ENCODE data around the gene ADGRA1. TPM values are rescaled to one million over a fixed set of nuclear protein-coding genes. Genes with fewer than 3 reads are reported as not detected.
"Not testable (repeated sequence)": the region's sequence is repeated elsewhere in the genome, so short reads cannot be mapped to it uniquely, and the experiment has no call there.

ADGRA1 gene
- total and polyA plus RNA-seq, 7 donors = under 0.01 to 0.28 (median 0.08) TPM; not detected in 3

DNA sequence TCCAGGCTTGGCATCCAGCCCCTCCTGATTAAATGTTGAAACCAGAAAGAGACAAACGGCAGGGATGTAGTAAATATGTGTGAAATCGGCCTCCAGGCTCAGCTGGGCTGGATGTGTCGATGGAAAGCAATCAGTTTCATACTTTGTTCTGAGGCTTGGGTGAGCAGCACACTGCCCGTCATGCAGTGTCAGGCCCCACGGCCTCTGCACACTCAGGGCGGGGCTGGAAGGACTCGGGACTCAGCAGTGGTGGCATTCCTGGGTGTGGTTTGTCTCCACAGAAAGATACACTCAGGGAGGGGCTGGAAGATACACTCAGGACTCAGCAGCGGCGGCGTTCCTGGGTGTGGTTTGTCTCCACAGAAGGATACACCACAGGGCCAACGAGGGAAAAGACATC is 22.0 kb downstream of the ADGRA1 start:
- 26 to 63% methylated on average over 11 of the region's 11 CpGs for WGBS, 2 donors
- Histone ChIP-seq H3K9me3 (peaks cover 5 to 15% (median 11%) of the 10 kb centered on the region in 4 donors), H3K4me3 (no peak overlapping the region), H3K4me1 (no peaks in the 10 kb centered on the region), H3K36me3 (no peaks in the 10 kb centered on the region), H3K27ac (no peak overlapping the region), H3K27me3 (peaks cover 0 to 15% (median 0%) of the 10 kb centered on the region in 3 donors)
- intact Hi-C loops (cut with DNase I) = no loop called here
- DNase-seq = no peak
- TF ChIP-seq POLR2AphosphoS5 (IDR thresholded peaks at IDR 0.05) = no peak

DNA sequence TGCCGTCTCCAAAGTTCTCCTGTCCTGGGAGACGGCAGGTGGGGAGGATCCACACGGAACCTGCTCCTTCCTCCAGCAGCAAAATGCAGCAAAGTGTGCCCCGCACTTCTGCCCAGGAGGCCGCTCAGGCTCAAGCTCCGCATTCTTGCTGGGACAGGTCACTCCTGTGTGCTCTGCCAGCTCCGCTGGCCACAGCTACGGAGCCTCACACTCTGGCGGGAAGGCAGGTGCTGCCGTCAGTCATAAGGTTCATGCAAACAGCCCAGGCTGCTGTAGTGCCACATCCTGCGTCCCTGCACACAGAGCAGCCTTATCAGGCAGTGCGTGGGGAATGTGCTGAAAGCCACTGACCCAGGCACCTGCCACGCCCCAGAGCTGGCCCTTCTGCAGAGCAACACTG is 22.4 kb downstream of the ADGRA1 start:
- Histone ChIP-seq H3K27ac (no peak overlapping the region), H3K36me3 (no peaks in the 10 kb centered on the region), H3K27me3 (peaks cover 0 to 10% (median 0%) of the 10 kb centered on the region in 3 donors), H3K4me1 (no peaks in the 10 kb centered on the region), H3K4me3 (no peak overlapping the region), H3K9me3 (peaks cover 5 to 15% (median 11%) of the 10 kb centered on the region in 4 donors)
- intact Hi-C loops (cut with DNase I) = no loop called here
- DNase-seq = no peak
- WGBS, 2 donors = 30 to 53% methylated on average over 13 of the region's 13 CpGs
- TF ChIP-seq POLR2A (IDR thresholded peaks at IDR 0.05) (no peak), EP300 (IDR thresholded peaks at IDR 0.05) (no peak), POLR2AphosphoS5 (IDR thresholded peaks at IDR 0.05) (no peak)
- TF ChIP-seq, protein P1, sequence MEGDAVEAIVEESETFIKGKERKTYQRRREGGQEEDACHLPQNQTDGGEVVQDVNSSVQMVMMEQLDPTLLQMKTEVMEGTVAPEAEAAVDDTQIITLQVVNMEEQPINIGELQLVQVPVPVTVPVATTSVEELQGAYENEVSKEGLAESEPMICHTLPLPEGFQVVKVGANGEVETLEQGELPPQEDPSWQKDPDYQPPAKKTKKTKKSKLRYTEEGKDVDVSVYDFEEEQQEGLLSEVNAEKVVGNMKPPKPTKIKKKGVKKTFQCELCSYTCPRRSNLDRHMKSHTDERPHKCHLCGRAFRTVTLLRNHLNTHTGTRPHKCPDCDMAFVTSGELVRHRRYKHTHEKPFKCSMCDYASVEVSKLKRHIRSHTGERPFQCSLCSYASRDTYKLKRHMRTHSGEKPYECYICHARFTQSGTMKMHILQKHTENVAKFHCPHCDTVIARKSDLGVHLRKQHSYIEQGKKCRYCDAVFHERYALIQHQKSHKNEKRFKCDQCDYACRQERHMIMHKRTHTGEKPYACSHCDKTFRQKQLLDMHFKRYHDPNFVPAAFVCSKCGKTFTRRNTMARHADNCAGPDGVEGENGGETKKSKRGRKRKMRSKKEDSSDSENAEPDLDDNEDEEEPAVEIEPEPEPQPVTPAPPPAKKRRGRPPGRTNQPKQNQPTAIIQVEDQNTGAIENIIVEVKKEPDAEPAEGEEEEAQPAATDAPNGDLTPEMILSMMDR (IDR thresholded peaks at IDR 0.05) = no peak

DNA sequence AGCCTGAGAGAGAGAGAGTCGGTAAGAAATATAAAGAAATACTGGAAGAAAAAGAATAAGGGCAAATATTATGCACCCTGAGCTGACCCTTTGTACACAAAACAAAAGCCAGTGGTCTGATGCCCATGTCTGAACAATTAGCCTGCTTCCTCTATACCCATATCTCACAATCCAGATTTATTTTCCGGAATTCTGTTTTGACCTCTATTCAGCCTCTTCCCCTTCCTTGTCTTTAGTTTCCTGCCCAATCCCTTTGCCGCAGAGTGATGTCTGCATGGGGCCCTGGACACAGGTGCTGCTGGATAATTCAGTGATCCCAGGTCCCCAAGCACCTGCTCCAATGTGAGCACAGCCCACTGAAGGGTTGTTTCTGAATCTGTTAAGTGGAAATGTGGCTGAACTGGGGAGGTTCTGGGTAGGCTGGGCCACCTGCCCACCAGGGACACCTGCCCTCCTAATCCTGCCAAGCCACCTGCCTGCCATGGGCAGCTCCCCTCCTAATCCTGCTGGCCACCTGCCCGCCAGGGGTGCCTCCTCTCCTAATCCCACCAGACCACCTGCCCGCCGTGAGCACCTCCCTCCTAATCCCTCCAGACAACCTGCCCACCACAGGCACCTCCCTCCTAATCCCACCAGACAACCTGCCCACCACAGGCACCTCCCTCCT is 23.0 kb downstream of the ADGRA1 start:
- intact Hi-C loops (cut with DNase I) = no loop called here
- no peak for TF ChIP-seq EP300 (IDR thresholded peaks at IDR 0.05)
- TF ChIP-seq, protein P1 (IDR thresholded peaks at IDR 0.05) = no peak
- no peak for TF ChIP-seq POLR2AphosphoS5 (IDR thresholded peaks at IDR 0.05)
- TF ChIP-seq POLR2A (IDR thresholded peaks at IDR 0.05) = no peak
- no peak for DNase-seq
- 45 to 51% methylated on average over 6 of the region's 6 CpGs for WGBS, 2 donors
- H3K9me3 ChIP-seq = peaks cover 5 to 15% (median 11%) of the 10 kb centered on the region in 4 donors
- peaks cover 0 to 6% (median 0%) of the 10 kb centered on the region in 3 donors for H3K27me3 ChIP-seq
- H3K4me3 ChIP-seq = no peak overlapping the region
- no peak overlapping the region for H3K27ac ChIP-seq
- no peaks in the 10 kb centered on the region for H3K36me3 ChIP-seq
- no peaks in the 10 kb centered on the region for H3K4me1 ChIP-seq

DNA sequence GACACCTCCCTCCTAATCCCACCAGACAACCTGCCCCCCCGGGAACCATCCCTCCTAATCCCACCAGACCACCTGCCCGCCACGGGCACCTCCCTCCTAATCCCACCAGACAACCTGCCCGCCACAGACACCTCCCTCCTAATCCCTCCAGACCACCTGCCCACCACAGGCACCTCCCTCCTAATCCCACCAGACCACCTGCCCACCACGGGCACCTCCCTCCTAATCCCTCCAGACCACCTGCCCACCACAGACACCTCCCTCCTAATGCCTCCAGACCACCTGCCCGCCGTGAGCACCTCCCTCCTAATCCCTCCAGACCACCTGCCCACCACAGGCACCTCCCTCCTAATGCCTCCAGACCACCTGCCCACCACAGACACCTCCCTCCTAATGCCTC is 23.9 kb downstream of the ADGRA1 start:
- intact Hi-C loops (cut with DNase I); DNase-seq; H3K4me3 ChIP-seq; H3K27me3 ChIP-seq; H3K4me1 ChIP-seq; H3K27ac ChIP-seq; H3K36me3 ChIP-seq: not testable (repeated sequence)
- 11 to 27% methylated on average over 6 of the region's 7 CpGs for WGBS, 2 donors
- peaks cover 5 to 12% (median 9%) of the 10 kb centered on the region in 4 donors for H3K9me3 ChIP-seq

DNA sequence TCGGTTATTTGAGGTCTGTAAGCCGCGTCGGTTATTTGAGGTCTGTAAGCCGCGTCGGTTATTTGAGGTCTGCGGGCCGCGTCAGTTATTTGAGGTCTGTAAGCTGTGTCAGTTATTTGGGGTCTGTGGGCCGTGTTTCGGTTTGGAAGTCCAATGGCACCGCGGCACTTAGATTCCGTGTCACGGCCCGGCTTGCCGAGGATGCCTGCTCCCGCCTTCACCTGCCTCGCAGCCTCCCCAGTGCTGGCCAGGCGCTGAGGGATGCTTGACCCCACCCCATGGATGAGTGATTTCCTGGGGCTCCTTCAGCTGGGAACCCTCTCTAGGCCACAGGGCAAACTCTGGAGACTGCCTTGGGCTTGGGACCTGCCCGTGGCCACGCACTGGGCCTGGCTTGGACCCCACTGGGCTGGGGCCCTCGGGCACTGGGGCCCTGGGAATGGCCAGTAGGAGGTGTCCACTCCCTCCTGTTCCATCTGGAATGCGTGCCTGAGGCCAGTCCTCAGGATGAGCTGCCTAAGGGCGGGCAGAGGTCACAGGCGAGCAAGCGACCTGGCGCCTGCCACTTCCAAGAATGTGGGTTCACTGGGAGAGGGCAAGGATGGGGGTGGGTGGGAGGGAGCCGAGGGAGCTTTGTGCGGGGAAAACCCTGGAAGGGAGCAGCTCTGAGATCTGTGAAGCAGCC is 25.6 kb downstream of the ADGRA1 start:
- peaks cover 0 to 3% (median under 1%) of the 10 kb centered on the region in 4 donors for H3K9me3 ChIP-seq
- no peaks in the 10 kb centered on the region for H3K4me1 ChIP-seq
- DNase-seq = no peak
- WGBS, 2 donors = 90 to 94% methylated on average over 31 of the region's 31 CpGs
- no peak overlapping the region for H3K4me3 ChIP-seq
- H3K27ac ChIP-seq = no peak overlapping the region
- peaks cover 0 to 10% (median 0%) of the 10 kb centered on the region in 3 donors for H3K27me3 ChIP-seq
- intact Hi-C loops (cut with DNase I) = no loop called here
- no peak for TF ChIP-seq EP300 (IDR thresholded peaks at IDR 0.05)
- TF ChIP-seq POLR2AphosphoS5 (IDR thresholded peaks at IDR 0.05) = no peak
- TF ChIP-seq POLR2A (IDR thresholded peaks at IDR 0.05) = no peak
- TF ChIP-seq, protein P1 (IDR thresholded peaks at IDR 0.05) = no peak
- H3K36me3 ChIP-seq = no peaks in the 10 kb centered on the region

Data from sigmoid colon (tissue), 7 donors.